ENCODE results near the gene ADAMTS9.
A peak's percentile ranks its signal among the peaks of the same experiment; 100 is the strongest.

The ADAMTS9 gene

GRCh38 chr3:64491843-64492242 is 196.0 kb downstream of the ADAMTS9 start:
- DNase-seq (ENCODE audit: insufficient read length, low spot score) (no peak), FAIRE-seq (no peak)
- TF ChIP-seq POLR2A (IDR thresholded peaks at IDR 0.05; ENCODE audit: low read depth, low read length) = no peak

GRCh38 chr3:64490180-64490724 is 197.5 kb downstream of the ADAMTS9 start:
- no peak for DNase-seq (ENCODE audit: insufficient read length, low spot score)
- FAIRE-seq = no peak
- TF ChIP-seq POLR2A (IDR thresholded peaks at IDR 0.05; ENCODE audit: low read depth, low read length) = no peak

GRCh38 chr3:64489361-64490044 is 198.3 kb downstream of the ADAMTS9 start:
- FAIRE-seq = no peak
- no peak for DNase-seq (ENCODE audit: insufficient read length, low spot score)

GRCh38 chr3:64488939-64489338 is 198.9 kb downstream of the ADAMTS9 start:
- FAIRE-seq (no peak), DNase-seq (ENCODE audit: insufficient read length, low spot score) (no peak)
- no peak for TF ChIP-seq POLR2A (IDR thresholded peaks at IDR 0.05; ENCODE audit: low read depth, low read length)

More at GRCh38 chr3:64489361-64490044, 198.3 kb downstream of the ADAMTS9 start:
- TF ChIP-seq POLR2A (IDR thresholded peaks at IDR 0.05; ENCODE audit: low read depth, low read length) = no peak

- peak; percentile 74 for FAIRE-seq
- no peak for TF ChIP-seq POLR2A (IDR thresholded peaks at IDR 0.05; ENCODE audit: low read depth, low read length)
- DNase-seq (ENCODE audit: insufficient read length, low spot score) = peak; percentile 55
These were observed 203.4 kb downstream of the ADAMTS9 start for GRCh38 chr3:64484289-64484992.

GRCh38 chr3:64483467-64483866 is 204.3 kb downstream of the ADAMTS9 start:
- no peak for FAIRE-seq
- DNase-seq (ENCODE audit: insufficient read length, low spot score) = no peak
- TF ChIP-seq POLR2A (IDR thresholded peaks at IDR 0.05; ENCODE audit: low read depth, low read length) = no peak

GRCh38 chr3:64475037-64475436 is 212.8 kb downstream of the ADAMTS9 start:
- no peak for TF ChIP-seq POLR2A (IDR thresholded peaks at IDR 0.05; ENCODE audit: low read depth, low read length)
- no peak for DNase-seq (ENCODE audit: insufficient read length, low spot score)
- no peak for FAIRE-seq

- DNase-seq (ENCODE audit: insufficient read length, low spot score) (no peak), FAIRE-seq (no peak)
- no peak for TF ChIP-seq POLR2A (IDR thresholded peaks at IDR 0.05; ENCODE audit: low read depth, low read length)
These were observed 214.3 kb downstream of the ADAMTS9 start for GRCh38 chr3:64473466-64473865.

GRCh38 chr3:64470436-64470835 is 217.4 kb downstream of the ADAMTS9 start:
- TF ChIP-seq POLR2A (IDR thresholded peaks at IDR 0.05; ENCODE audit: low read depth, low read length) = no peak
- no peak for FAIRE-seq
- no peak for DNase-seq (ENCODE audit: insufficient read length, low spot score)

- DNase-seq (ENCODE audit: insufficient read length, low spot score) = no peak
- TF ChIP-seq POLR2A (IDR thresholded peaks at IDR 0.05; ENCODE audit: low read depth, low read length) = no peak
- no peak for FAIRE-seq
These were observed 220.4 kb downstream of the ADAMTS9 start for GRCh38 chr3:64467255-64467944.
